Vagina (tissue), 2 donors: ENCODE measurements around the gene KCNIP4. TPM values are rescaled to one million over a fixed set of nuclear protein-coding genes. Genes with fewer than 3 reads are reported as not detected.

Source experiments
- DNase-seq, 2 donors: peaks; one replicate each; pipeline ENCODE4 v3.0.0-alpha.2; 2017; ENCODE audit errors: extremely low spot score in 2 of 2
- H3K27ac ChIP-seq: fragments of 200-600 bp; sonication (generic); one replicate; pipeline ENCODE4 v1.5.1; 2019
- H3K27me3 ChIP-seq: fragments of 200-600 bp; sonication (generic); one replicate; pipeline ENCODE4 v1.5.1; 2019
- H3K36me3 ChIP-seq, 2 donors: fragments of 200-600 bp; sonication (generic); one replicate each; pipeline ENCODE4 v1.5.1; 2017 to 2019
- H3K4me1 ChIP-seq: fragments of 200-600 bp; sonication (generic); one replicate; pipeline ENCODE4 v1.5.1; 2019
- H3K4me3 ChIP-seq, 2 donors: fragments of 200-600 bp; sonication (generic); 1 replicate in 1 of 2; 2 replicates in 1 of 2; pipeline ENCODE4 v1.5.1; 2016 to 2019
- H3K9me3 ChIP-seq: fragments of 200-600 bp; sonication (generic); one replicate; pipeline ENCODE4 v1.5.1; 2019
- POLR2A ChIP-seq, 2 donors: fragments of 450-650 bp; IDR thresholded peaks; one replicate each; pipeline ENCODE4 v1.6.1; 2017; ENCODE audit warnings: antibody characterized with exemption in 2 of 2, mild to moderate bottlenecking in 2 of 2, moderate library complexity in 2 of 2
- POLR2AphosphoS5 ChIP-seq, 2 donors: sonication (generic); formaldehyde crosslinking; IDR thresholded peaks; one replicate each; pipeline ENCODE4 v1.9.0; 2017; ENCODE audit warnings: antibody characterized with exemption in 2 of 2, mild to moderate bottlenecking in 2 of 2, low read depth in 1 of 2; ENCODE audit not compliant: insufficient read depth in 1 of 2
- intact Hi-C: fragments of 100-400 bp; cut with DNase I; formaldehyde crosslinking; loops from one replicate; pipeline ENCODE4 v1.15.1; 2023
- total RNA-seq: library from RNA; depleted of rRNA; stranded (reverse); fragments of >200 nt; gene quantifications from one replicate; pipeline ENCODE4 v1.2.3, GENCODE V29; 2016
- TF ChIP-seq, protein P1 (sequence below), 3 experiments: fragments of 450-650 bp in 2 of 3; fragments of 200-600 bp in 1 of 3; sonication (generic) in 1 of 3; IDR thresholded peaks; one replicate each; pipeline ENCODE4 v1.5.1; 2017 to 2019; ENCODE audit warnings: antibody characterized with exemption in 3 of 3, mild to moderate bottlenecking in 2 of 3, moderate library complexity in 2 of 3

Gene KCNIP4
- total RNA-seq, 1 donor from 2014 or later = not detected

- Histone ChIP-seq H3K4me1 (no peaks in the 10 kb centered on the region), H3K36me3 (no peaks in the 10 kb centered on the region), H3K4me3 (no peak overlapping the region), H3K27me3 (no peaks in the 10 kb centered on the region), H3K27ac (no peak overlapping the region), H3K9me3 (no peaks in the 10 kb centered on the region)
- intact Hi-C loops = no loop called here
- TF ChIP-seq, protein P1, sequence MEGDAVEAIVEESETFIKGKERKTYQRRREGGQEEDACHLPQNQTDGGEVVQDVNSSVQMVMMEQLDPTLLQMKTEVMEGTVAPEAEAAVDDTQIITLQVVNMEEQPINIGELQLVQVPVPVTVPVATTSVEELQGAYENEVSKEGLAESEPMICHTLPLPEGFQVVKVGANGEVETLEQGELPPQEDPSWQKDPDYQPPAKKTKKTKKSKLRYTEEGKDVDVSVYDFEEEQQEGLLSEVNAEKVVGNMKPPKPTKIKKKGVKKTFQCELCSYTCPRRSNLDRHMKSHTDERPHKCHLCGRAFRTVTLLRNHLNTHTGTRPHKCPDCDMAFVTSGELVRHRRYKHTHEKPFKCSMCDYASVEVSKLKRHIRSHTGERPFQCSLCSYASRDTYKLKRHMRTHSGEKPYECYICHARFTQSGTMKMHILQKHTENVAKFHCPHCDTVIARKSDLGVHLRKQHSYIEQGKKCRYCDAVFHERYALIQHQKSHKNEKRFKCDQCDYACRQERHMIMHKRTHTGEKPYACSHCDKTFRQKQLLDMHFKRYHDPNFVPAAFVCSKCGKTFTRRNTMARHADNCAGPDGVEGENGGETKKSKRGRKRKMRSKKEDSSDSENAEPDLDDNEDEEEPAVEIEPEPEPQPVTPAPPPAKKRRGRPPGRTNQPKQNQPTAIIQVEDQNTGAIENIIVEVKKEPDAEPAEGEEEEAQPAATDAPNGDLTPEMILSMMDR (IDR thresholded peaks at IDR 0.05) = no peak
- TF ChIP-seq POLR2A (IDR thresholded peaks at IDR 0.05) = no peak
- TF ChIP-seq POLR2AphosphoS5 (IDR thresholded peaks at IDR 0.05; ENCODE audit: insufficient read depth in 1 of 2, low read depth in 1 of 2) = no peak
- no peak for DNase-seq
These were observed 752.9 kb downstream of the KCNIP4 start for GRCh38 chr4:21195682-21196081.

DNA sequence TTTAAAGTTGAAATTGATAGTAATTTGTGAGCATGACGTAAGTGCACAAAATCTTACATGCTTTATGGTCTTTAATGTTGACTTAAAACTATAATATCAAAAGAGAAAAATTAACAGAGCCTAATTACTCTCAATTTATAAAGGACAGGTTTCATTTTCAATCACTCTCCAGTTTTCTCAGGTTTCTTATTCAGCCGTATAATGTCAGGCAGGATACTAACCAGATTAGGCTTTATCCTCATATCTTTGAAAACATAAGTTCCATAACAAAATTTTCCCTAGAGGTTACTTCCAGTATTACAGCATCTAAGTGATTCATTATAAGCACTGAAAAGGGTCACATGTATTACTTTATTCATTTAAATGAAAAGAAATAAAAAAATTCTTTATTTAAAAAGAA lies 756.2 kb downstream of the KCNIP4 start:
- H3K27me3 ChIP-seq = no peaks in the 10 kb centered on the region
- intact Hi-C loops = no loop called here
- no peaks in the 10 kb centered on the region for H3K9me3 ChIP-seq
- TF ChIP-seq, protein P1 (IDR thresholded peaks at IDR 0.05) = no peak
- TF ChIP-seq POLR2AphosphoS5 (IDR thresholded peaks at IDR 0.05; ENCODE audit: insufficient read depth in 1 of 2, low read depth in 1 of 2) (no peak), POLR2A (IDR thresholded peaks at IDR 0.05) (no peak)
- no peaks in the 10 kb centered on the region for H3K36me3 ChIP-seq
- H3K27ac ChIP-seq = no peak overlapping the region
- DNase-seq = no peak
- H3K4me3 ChIP-seq = no peak overlapping the region
- no peaks in the 10 kb centered on the region for H3K4me1 ChIP-seq

GRCh38 chr4:21191317-21191716 lies 757.3 kb downstream of the KCNIP4 start:
- no peak overlapping the region for H3K27ac ChIP-seq
- H3K4me1 ChIP-seq = no peaks in the 10 kb centered on the region
- no peak overlapping the region for H3K4me3 ChIP-seq
- no peak for DNase-seq
- TF ChIP-seq POLR2A (IDR thresholded peaks at IDR 0.05) = no peak
- TF ChIP-seq POLR2AphosphoS5 (IDR thresholded peaks at IDR 0.05; ENCODE audit: insufficient read depth in 1 of 2, low read depth in 1 of 2) = no peak
- TF ChIP-seq, protein P1 (IDR thresholded peaks at IDR 0.05) = no peak
- H3K36me3 ChIP-seq = no peaks in the 10 kb centered on the region
- H3K27me3 ChIP-seq = no peaks in the 10 kb centered on the region
- intact Hi-C loops = no loop called here
- no peaks in the 10 kb centered on the region for H3K9me3 ChIP-seq

- no peak for TF ChIP-seq POLR2A (IDR thresholded peaks at IDR 0.05)
- TF ChIP-seq, protein P1 (IDR thresholded peaks at IDR 0.05) = no peak
- TF ChIP-seq POLR2AphosphoS5 (IDR thresholded peaks at IDR 0.05; ENCODE audit: insufficient read depth in 1 of 2, low read depth in 1 of 2) = no peak
- DNase-seq = no peak
- Histone ChIP-seq H3K27ac (no peak overlapping the region), H3K4me3 (no peak overlapping the region), H3K4me1 (no peaks in the 10 kb centered on the region), H3K9me3 (no peaks in the 10 kb centered on the region), H3K36me3 (no peaks in the 10 kb centered on the region), H3K27me3 (no peaks in the 10 kb centered on the region)
- intact Hi-C loops = no loop called here
These were observed 763.8 kb downstream of the KCNIP4 start for GRCh38 chr4:21184788-21185187.

DNA sequence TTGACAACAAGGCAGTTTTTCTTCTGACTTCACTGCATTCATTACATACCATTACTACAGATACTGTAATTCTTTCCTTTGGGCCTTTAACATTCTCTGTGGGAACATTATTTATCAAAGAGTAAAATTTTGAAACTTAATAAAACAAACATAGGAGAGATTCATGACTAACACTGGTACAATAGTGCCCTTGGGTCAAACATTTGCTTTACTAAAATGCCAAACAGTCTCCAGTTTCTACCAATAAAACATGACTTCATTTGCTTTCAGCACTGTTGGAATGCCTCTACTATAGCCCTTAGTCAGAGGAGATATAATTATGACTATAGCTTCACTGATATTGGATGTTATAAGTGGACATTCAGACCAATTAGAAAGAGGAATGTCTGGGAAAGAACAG lies 766.9 kb downstream of the KCNIP4 start:
- H3K4me1 ChIP-seq = no peaks in the 10 kb centered on the region
- no peak overlapping the region for H3K27ac ChIP-seq
- TF ChIP-seq POLR2A (IDR thresholded peaks at IDR 0.05) (no peak), POLR2AphosphoS5 (IDR thresholded peaks at IDR 0.05; ENCODE audit: insufficient read depth in 1 of 2, low read depth in 1 of 2) (no peak)
- TF ChIP-seq, protein P1 (IDR thresholded peaks at IDR 0.05) = no peak
- no peaks in the 10 kb centered on the region for H3K9me3 ChIP-seq
- H3K4me3 ChIP-seq = no peak overlapping the region
- no peak for DNase-seq
- no peaks in the 10 kb centered on the region for H3K36me3 ChIP-seq
- no peaks in the 10 kb centered on the region for H3K27me3 ChIP-seq
- intact Hi-C loops = no loop called here
